SU-DHL-6 (cell line): Measurements from ENCODE around the gene LGALS9.

Source experiments
- EZH2phosphoT487 ChIP-seq: fragments of 200-600 bp; sonication (generic), shearing (Covaris generic); conservative IDR thresholded peaks from 2 replicates; pipeline ENCODE4 v1.6.1; 2018; ENCODE audit warnings: mild to moderate bottlenecking, antibody characterized with exemption, low read length, moderate library complexity, mixed read lengths
- TF ChIP-seq, protein P1 (sequence below): fragments of 200-600 bp; sonication (generic); IDR thresholded peaks from one replicate; pipeline ENCODE4 v1.5.1; 2017; ENCODE audit warnings: antibody characterized with exemption, mild to moderate bottlenecking, low read length, moderate library complexity; ENCODE audit not compliant: insufficient read depth, poor library complexity, severe bottlenecking

DNA sequence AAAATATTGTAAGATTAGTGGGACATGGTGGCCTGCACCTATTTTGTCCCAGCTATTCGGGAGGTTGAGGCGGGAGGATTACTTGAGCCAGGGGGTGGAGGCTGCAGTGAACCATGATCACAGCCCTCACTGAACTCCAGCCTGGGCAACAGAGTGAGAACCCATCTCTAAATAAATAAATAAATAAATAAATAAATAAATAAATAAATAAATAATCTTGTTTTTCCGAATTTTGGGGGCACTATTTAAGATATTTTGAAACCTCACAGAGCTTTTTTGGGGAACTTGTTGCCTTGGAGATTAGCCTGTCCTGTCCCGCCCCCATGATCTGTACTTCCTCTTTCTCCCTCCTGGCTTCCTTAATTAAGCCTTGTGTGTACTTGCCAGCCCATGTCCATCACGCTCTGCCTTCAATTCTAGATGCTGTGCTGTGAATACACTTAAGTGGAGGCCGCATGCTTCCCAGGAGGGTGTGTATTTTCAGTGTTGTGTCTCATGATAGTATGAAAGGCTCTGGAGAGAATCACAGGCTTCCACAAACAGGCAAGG lies 4.4 kb downstream of the LGALS9 start:
- TF ChIP-seq, protein P1, sequence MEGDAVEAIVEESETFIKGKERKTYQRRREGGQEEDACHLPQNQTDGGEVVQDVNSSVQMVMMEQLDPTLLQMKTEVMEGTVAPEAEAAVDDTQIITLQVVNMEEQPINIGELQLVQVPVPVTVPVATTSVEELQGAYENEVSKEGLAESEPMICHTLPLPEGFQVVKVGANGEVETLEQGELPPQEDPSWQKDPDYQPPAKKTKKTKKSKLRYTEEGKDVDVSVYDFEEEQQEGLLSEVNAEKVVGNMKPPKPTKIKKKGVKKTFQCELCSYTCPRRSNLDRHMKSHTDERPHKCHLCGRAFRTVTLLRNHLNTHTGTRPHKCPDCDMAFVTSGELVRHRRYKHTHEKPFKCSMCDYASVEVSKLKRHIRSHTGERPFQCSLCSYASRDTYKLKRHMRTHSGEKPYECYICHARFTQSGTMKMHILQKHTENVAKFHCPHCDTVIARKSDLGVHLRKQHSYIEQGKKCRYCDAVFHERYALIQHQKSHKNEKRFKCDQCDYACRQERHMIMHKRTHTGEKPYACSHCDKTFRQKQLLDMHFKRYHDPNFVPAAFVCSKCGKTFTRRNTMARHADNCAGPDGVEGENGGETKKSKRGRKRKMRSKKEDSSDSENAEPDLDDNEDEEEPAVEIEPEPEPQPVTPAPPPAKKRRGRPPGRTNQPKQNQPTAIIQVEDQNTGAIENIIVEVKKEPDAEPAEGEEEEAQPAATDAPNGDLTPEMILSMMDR = no peak
- TF ChIP-seq EZH2phosphoT487 = no peak
